T-helper 2 cell treated with Interferon-gamma antibody and Interleukin-4, amounts not matched to agents 5 μg/mL and 100 μg/mL, for 36 hours (primary cell): ENCODE data around the gene RCBTB1.
A peak's percentile ranks its signal among the peaks of the same experiment; 100 is the strongest.

ENCODE experiments used
- DNase-seq: peaks from one replicate; pipeline ENCODE4 v3.0.0; 2021; ENCODE audit warnings: low spot score
- H3K27ac Mint-ChIP-seq: one replicate; pipeline ENCODE4 v1.8.0; 2021; ENCODE audit warnings: mild to moderate bottlenecking, mixed read lengths
- H3K27me3 Mint-ChIP-seq: one replicate; pipeline ENCODE4 v1.8.0; 2021; ENCODE audit warnings: low read depth, mixed read lengths
- H3K36me3 Mint-ChIP-seq: one replicate; pipeline ENCODE4 v1.8.0; 2021; ENCODE audit warnings: low read depth, mixed read lengths
- H3K4me1 Mint-ChIP-seq: one replicate; pipeline ENCODE4 v1.8.0; 2021; ENCODE audit warnings: low read depth, mixed read lengths
- H3K4me3 Mint-ChIP-seq: one replicate; pipeline ENCODE4 v1.8.0; 2022; ENCODE audit warnings: mild to moderate bottlenecking, moderate library complexity, mixed read lengths
- H3K9me3 Mint-ChIP-seq: one replicate; pipeline ENCODE4 v1.8.0; 2021; ENCODE audit warnings: mixed read lengths

Gene RCBTB1

GRCh38 chr13:49585220-49586157, at the start of gene RCBTB1:
Gene RCBTB1, minus strand, starts transcription at chr13:49585558. Its CDS starts 18,279 bp downstream, at chr13:49567279.
- peaks cover 2% of the 10 kb centered on the region for H3K27me3 Mint-ChIP-seq

GRCh38 chr13:49633710-49634109, 48.4 kb upstream of the RCBTB1 start:
- Mint-ChIP-seq H3K27me3 (no peaks in the 10 kb centered on the region), H3K4me3 (no peak overlapping the region), H3K4me1 (peaks cover 14% of the 10 kb centered on the region), H3K9me3 (no peaks in the 10 kb centered on the region), H3K36me3 (peaks cover 3% of the 10 kb centered on the region), H3K27ac (no peak overlapping the region)
- no peak for DNase-seq

More at GRCh38 chr13:49585220-49586157, at the start of gene RCBTB1:
- H3K4me1 Mint-ChIP-seq, result peaks cover 21% of the 10 kb centered on the region
- peak within 1 kb of the TSS; percentile 81 for H3K27ac Mint-ChIP-seq
- peak within 1 kb of the TSS; percentile 89 for H3K4me3 Mint-ChIP-seq
- peak; percentile 71 for DNase-seq
- H3K36me3 Mint-ChIP-seq, result no peaks in the 10 kb centered on the region
- H3K9me3 Mint-ChIP-seq, result no peaks in the 10 kb centered on the region

- Mint-ChIP-seq H3K36me3 (peaks cover 6% of the 10 kb centered on the region), H3K9me3 (no peaks in the 10 kb centered on the region), H3K27me3 (no peaks in the 10 kb centered on the region), H3K4me1 (peaks cover 22% of the 10 kb centered on the region), H3K27ac (no peak overlapping the region), H3K4me3 (no peak overlapping the region)
- DNase-seq, result no peak
These were observed 46.8 kb upstream of the RCBTB1 start for GRCh38 chr13:49632156-49632555.

- DNase-seq, result no peak
- no peak overlapping the region for H3K4me3 Mint-ChIP-seq
- H3K4me1 Mint-ChIP-seq, result peaks cover 22% of the 10 kb centered on the region
- no peaks in the 10 kb centered on the region for H3K9me3 Mint-ChIP-seq
- peaks cover 6% of the 10 kb centered on the region for H3K36me3 Mint-ChIP-seq
- no peaks in the 10 kb centered on the region for H3K27me3 Mint-ChIP-seq
- no peak overlapping the region for H3K27ac Mint-ChIP-seq
These were observed 45.2 kb upstream of the RCBTB1 start for GRCh38 chr13:49630580-49630979.

- Mint-ChIP-seq H3K4me1 (peaks cover 18% of the 10 kb centered on the region), H3K36me3 (peaks cover 6% of the 10 kb centered on the region), H3K9me3 (no peaks in the 10 kb centered on the region), H3K27ac (no peak overlapping the region), H3K27me3 (no peaks in the 10 kb centered on the region), H3K4me3 (peak overlapping the region; percentile 42)
- no peak for DNase-seq
These were observed 44.6 kb upstream of the RCBTB1 start for GRCh38 chr13:49629947-49630346.

GRCh38 chr13:49629196-49629938, 44.0 kb upstream of the RCBTB1 start:
- no peak overlapping the region for H3K27ac Mint-ChIP-seq
- no peaks in the 10 kb centered on the region for H3K9me3 Mint-ChIP-seq
- H3K27me3 Mint-ChIP-seq, result no peaks in the 10 kb centered on the region
- DNase-seq, result no peak
- H3K4me3 Mint-ChIP-seq, result peak overlapping the region; percentile 93
- H3K36me3 Mint-ChIP-seq, result peaks cover 6% of the 10 kb centered on the region
- H3K4me1 Mint-ChIP-seq, result peaks cover 14% of the 10 kb centered on the region

- peak within 1 kb of the TSS; percentile 77 for H3K27ac Mint-ChIP-seq
- H3K27me3 Mint-ChIP-seq, result no peaks in the 10 kb centered on the region
- peaks cover 3% of the 10 kb centered on the region for H3K36me3 Mint-ChIP-seq
- peaks cover 13% of the 10 kb centered on the region for H3K4me1 Mint-ChIP-seq
- peak within 1 kb of the TSS; percentile 93 for H3K4me3 Mint-ChIP-seq
- DNase-seq, result peak; percentile 60
- H3K9me3 Mint-ChIP-seq, result no peaks in the 10 kb centered on the region
These were observed 42.7 kb upstream of the RCBTB1 start, which contains the start of gene ARL11 for GRCh38 chr13:49627831-49628652. Gene ARL11, plus strand, starts transcription at chr13:49628507. Its CDS starts 1,941 bp downstream, at chr13:49630448.

- no peak for DNase-seq
- Mint-ChIP-seq H3K36me3 (peaks cover 3% of the 10 kb centered on the region), H3K4me3 (no peak overlapping the region), H3K27me3 (no peaks in the 10 kb centered on the region), H3K9me3 (no peaks in the 10 kb centered on the region), H3K27ac (no peak overlapping the region), H3K4me1 (peaks cover 13% of the 10 kb centered on the region)
These were observed 40.2 kb upstream of the RCBTB1 start for GRCh38 chr13:49625392-49626079.

GRCh38 chr13:49624229-49624628, 38.9 kb upstream of the RCBTB1 start:
- Mint-ChIP-seq H3K27ac (no peak overlapping the region), H3K27me3 (no peaks in the 10 kb centered on the region), H3K4me3 (no peak overlapping the region), H3K4me1 (peaks cover 12% of the 10 kb centered on the region), H3K9me3 (no peaks in the 10 kb centered on the region), H3K36me3 (peaks cover 3% of the 10 kb centered on the region)
- DNase-seq, result no peak

- no peak overlapping the region for H3K4me3 Mint-ChIP-seq
- no peak overlapping the region for H3K27ac Mint-ChIP-seq
- H3K36me3 Mint-ChIP-seq, result no peaks in the 10 kb centered on the region
- no peak for DNase-seq
- H3K27me3 Mint-ChIP-seq, result no peaks in the 10 kb centered on the region
- no peaks in the 10 kb centered on the region for H3K9me3 Mint-ChIP-seq
- no peaks in the 10 kb centered on the region for H3K4me1 Mint-ChIP-seq
These were observed 37.0 kb upstream of the RCBTB1 start for GRCh38 chr13:49622174-49622946.

GRCh38 chr13:49620170-49620621, 34.8 kb upstream of the RCBTB1 start:
- Mint-ChIP-seq H3K27me3 (no peaks in the 10 kb centered on the region), H3K4me3 (peak overlapping the region; percentile 14), H3K27ac (no peak overlapping the region)

GRCh38 chr13:49616676-49617065, 31.3 kb upstream of the RCBTB1 start:
- no peak for DNase-seq
- no peaks in the 10 kb centered on the region for H3K36me3 Mint-ChIP-seq
- H3K4me3 Mint-ChIP-seq, result no peak overlapping the region

More at GRCh38 chr13:49620170-49620621, 34.8 kb upstream of the RCBTB1 start:
- Mint-ChIP-seq H3K36me3 (no peaks in the 10 kb centered on the region), H3K9me3 (no peaks in the 10 kb centered on the region), H3K4me1 (no peaks in the 10 kb centered on the region)
- no peak for DNase-seq

More at GRCh38 chr13:49616676-49617065, 31.3 kb upstream of the RCBTB1 start:
- H3K27me3 Mint-ChIP-seq, result no peaks in the 10 kb centered on the region
- H3K4me1 Mint-ChIP-seq, result no peaks in the 10 kb centered on the region
- no peak overlapping the region for H3K27ac Mint-ChIP-seq
- no peaks in the 10 kb centered on the region for H3K9me3 Mint-ChIP-seq
